Measurements from ENCODE around the gene CMTM3. TPM values are rescaled to one million over a fixed set of nuclear protein-coding genes. Genes with fewer than 3 reads are reported as not detected.
"Not testable (repeated sequence)": the region's sequence is repeated elsewhere in the genome, so short reads cannot be mapped to it uniquely, and the experiment has no call there.

CMTM3 gene
- total RNA-seq, 1 donor from 2014 or later = 268 TPM

DNA sequence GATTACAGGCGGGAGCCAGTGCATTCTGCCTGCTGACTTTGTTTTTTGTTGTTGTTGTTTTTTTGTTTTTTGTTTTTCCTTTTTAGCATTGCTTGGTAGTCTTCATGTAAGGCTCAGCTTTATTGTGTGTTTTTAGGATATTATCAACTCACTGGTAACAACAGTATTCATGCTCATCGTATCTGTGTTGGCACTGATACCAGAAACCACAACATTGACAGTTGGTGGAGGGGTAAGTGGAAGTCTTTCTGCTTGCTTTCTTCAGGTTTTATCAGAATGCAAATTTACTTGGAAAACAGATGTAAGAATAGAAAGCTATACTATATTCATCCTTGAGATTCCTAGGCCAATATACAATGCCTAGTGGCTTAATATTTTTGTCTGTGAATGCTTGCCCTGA lies 41.5 kb upstream of the CMTM3 start:
- Mint-ChIP-seq H3K27ac (ENCODE audit: unreplicated experiment) (no peak overlapping the region), H3K36me3 (ENCODE audit: low read depth, unreplicated experiment) (peaks cover 28% of the 10 kb centered on the region)

DNA sequence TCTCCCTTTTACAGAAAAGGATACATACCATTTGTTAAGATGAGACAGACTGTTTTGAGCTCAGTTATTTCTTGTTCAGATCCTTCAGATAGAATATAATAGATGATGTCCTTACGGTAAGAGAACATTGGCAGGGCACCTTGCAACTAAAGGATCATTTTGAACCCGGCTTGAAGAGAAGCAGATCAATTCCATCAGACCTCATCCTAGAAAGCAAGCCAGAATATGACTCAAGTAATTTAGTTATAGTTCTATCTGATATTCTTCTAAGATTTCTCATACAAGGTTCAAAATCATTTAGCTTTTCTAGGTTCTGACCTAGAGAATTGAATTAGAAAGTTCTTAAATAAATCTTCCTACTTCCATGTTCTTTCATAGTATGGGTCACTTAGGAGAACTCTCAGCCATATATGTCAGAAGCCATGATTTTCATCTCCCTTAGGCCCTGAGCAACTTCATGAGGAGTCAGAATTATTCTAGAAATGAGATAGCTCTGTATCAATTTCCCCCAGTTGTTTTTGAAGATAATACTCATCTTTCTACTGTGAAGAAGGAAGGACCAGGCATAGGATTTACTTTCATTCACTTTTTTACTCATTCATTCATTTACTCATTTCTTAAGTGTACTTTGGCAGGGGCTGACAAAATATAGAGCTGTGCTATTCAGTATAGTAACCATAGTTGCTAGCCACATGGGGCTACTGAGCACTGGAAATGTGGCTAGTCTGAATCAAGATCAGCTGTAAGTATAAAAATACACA lies 40.8 kb upstream of the CMTM3 start:
- H3K4me3 Mint-ChIP-seq (ENCODE audit: unreplicated experiment) = no peak overlapping the region
- H3K9me3 Mint-ChIP-seq (ENCODE audit: unreplicated experiment) = no peaks in the 10 kb centered on the region
- DNase-seq (ENCODE audit: low spot score) = no peak
- peaks cover 28% of the 10 kb centered on the region for H3K36me3 Mint-ChIP-seq (ENCODE audit: low read depth, unreplicated experiment)
- H3K27me3 Mint-ChIP-seq (ENCODE audit: unreplicated experiment) = no peaks in the 10 kb centered on the region
- H3K27ac Mint-ChIP-seq (ENCODE audit: unreplicated experiment) = no peak overlapping the region
- TF ChIP-seq, protein P1, sequence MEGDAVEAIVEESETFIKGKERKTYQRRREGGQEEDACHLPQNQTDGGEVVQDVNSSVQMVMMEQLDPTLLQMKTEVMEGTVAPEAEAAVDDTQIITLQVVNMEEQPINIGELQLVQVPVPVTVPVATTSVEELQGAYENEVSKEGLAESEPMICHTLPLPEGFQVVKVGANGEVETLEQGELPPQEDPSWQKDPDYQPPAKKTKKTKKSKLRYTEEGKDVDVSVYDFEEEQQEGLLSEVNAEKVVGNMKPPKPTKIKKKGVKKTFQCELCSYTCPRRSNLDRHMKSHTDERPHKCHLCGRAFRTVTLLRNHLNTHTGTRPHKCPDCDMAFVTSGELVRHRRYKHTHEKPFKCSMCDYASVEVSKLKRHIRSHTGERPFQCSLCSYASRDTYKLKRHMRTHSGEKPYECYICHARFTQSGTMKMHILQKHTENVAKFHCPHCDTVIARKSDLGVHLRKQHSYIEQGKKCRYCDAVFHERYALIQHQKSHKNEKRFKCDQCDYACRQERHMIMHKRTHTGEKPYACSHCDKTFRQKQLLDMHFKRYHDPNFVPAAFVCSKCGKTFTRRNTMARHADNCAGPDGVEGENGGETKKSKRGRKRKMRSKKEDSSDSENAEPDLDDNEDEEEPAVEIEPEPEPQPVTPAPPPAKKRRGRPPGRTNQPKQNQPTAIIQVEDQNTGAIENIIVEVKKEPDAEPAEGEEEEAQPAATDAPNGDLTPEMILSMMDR (IDR thresholded peaks at IDR 0.05; ENCODE audit: unreplicated experiment) = no peak
- peaks cover 19% of the 10 kb centered on the region for H3K4me1 Mint-ChIP-seq (ENCODE audit: unreplicated experiment)

More for the DNA sequence above, 41.5 kb upstream of the CMTM3 start:
- peaks cover 19% of the 10 kb centered on the region for H3K4me1 Mint-ChIP-seq (ENCODE audit: unreplicated experiment)
- no peak for DNase-seq (ENCODE audit: low spot score)
- no peaks in the 10 kb centered on the region for H3K27me3 Mint-ChIP-seq (ENCODE audit: unreplicated experiment)
- H3K4me3 Mint-ChIP-seq (ENCODE audit: unreplicated experiment) = no peak overlapping the region
- TF ChIP-seq, protein P1 (IDR thresholded peaks at IDR 0.05; ENCODE audit: unreplicated experiment) = no peak
- H3K9me3 Mint-ChIP-seq (ENCODE audit: unreplicated experiment) = no peaks in the 10 kb centered on the region

DNA sequence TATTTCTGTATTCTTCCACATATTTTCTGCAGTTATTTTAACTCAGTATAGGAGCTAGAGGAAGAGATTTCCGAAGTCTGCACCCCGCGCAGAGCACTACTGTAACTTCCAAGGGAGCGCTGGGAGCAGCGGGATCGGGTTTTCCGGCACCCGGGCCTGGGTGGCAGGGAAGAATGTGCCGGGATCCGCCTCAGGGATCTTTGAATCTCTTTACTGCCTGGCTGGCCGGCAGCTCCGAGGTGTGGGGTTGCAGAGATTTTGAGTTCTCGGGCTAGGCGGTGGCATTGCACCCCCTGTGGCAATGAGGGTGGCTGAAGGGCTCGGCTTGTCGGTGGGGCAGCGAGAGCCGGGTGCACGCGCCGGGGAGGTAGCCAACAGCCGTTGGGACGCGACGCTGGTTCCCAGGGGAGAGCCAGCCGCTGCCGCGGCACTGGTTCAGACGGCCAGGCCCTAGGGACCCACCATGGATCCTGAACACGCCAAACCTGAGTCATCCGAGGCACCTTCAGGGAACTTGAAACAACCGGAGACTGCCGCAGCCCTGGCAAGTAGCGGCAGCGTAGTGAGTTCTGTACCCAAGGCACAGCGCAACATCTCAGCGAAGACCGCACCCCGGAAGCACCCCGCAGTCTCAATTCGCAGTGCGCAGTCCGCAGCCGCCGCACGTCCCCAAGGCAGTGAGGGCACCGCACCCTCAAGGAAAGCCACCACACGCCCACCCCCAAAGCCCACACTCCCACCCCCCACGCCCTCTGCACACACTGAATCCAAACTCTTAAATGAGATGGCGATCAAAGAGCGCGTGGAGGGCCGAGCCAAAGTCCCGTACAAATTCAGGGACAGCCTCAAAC lies 38.2 kb upstream of the CMTM3 start, which contains the start of gene CMTM1:
Gene CMTM1 (plus strand): TSS at position 389 of the 851 bp plus-strand sequence. CDS start 75 bp downstream, at position 464.
- Mint-ChIP-seq H3K9me3 (ENCODE audit: unreplicated experiment) (no peaks in the 10 kb centered on the region), H3K4me1 (ENCODE audit: unreplicated experiment) (peaks cover 17% of the 10 kb centered on the region), H3K36me3 (ENCODE audit: low read depth, unreplicated experiment) (peaks cover 14% of the 10 kb centered on the region), H3K27me3 (ENCODE audit: unreplicated experiment) (no peaks in the 10 kb centered on the region), H3K27ac (ENCODE audit: unreplicated experiment) (peak within 1 kb of the TSS; percentile 90), H3K4me3 (ENCODE audit: unreplicated experiment) (peak within 1 kb of the TSS; percentile 67)
- DNase-seq (ENCODE audit: low spot score) = no peak
- TF ChIP-seq, protein P1 (IDR thresholded peaks at IDR 0.05; ENCODE audit: unreplicated experiment) = no peak

DNA sequence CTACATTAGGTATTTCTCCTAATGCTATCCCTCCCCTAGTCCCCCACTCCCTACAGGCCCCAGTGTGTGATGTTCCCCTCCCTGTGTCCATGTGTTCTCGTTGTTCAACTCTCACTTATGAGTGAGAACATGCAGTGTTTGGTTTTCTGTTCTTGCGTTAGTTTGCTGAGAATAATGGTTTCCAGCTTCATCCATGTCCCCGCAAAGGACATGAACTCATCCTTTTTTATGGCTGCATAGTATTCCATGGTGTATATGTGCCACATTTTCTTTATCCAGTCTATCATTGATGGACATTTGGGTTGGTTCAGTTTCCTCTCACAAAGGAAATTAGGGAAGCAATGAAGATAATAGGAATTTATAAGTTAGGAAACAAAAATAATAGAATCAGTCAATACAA lies 37.2 kb upstream of the CMTM3 start:
- not testable (repeated sequence) for H3K36me3 Mint-ChIP-seq (ENCODE audit: low read depth, unreplicated experiment); H3K27ac Mint-ChIP-seq (ENCODE audit: unreplicated experiment); H3K9me3 Mint-ChIP-seq (ENCODE audit: unreplicated experiment); H3K27me3 Mint-ChIP-seq (ENCODE audit: unreplicated experiment); DNase-seq (ENCODE audit: low spot score)
- Mint-ChIP-seq H3K4me3 (ENCODE audit: unreplicated experiment) (peak overlapping the region; percentile 67), H3K4me1 (ENCODE audit: unreplicated experiment) (peaks cover 20% of the 10 kb centered on the region)

DNA sequence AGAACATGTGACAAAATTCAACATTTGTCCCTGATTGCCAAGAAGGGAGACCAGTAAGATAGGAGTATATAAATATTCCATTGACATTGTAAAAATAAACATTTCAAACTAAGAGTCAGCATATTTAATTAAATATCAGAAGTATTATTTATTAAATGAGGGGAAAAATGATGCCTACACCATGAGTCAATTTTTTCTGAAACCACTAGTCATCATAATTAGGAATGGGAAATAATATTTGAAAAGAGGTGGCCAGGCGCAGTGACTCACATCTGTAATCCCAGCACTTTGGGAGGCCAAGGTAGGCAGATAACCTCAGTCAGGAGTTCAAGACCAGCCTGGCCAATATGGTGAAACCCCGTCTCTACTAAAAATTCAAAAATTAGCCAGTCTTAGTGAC lies 36.1 kb upstream of the CMTM3 start:
- peaks cover 20% of the 10 kb centered on the region for H3K4me1 Mint-ChIP-seq (ENCODE audit: unreplicated experiment)
- H3K36me3 Mint-ChIP-seq (ENCODE audit: low read depth, unreplicated experiment) = peaks cover 8% of the 10 kb centered on the region
- no peak for DNase-seq (ENCODE audit: low spot score)
- no peak overlapping the region for H3K27ac Mint-ChIP-seq (ENCODE audit: unreplicated experiment)
- TF ChIP-seq, protein P1 (IDR thresholded peaks at IDR 0.05; ENCODE audit: unreplicated experiment) = no peak
- no peaks in the 10 kb centered on the region for H3K9me3 Mint-ChIP-seq (ENCODE audit: unreplicated experiment)
- H3K27me3 Mint-ChIP-seq (ENCODE audit: unreplicated experiment) = no peaks in the 10 kb centered on the region
- H3K4me3 Mint-ChIP-seq (ENCODE audit: unreplicated experiment) = no peak overlapping the region

All from endothelial cell (in vitro differentiated cells).